ENCODE results near the gene MAG.

DNA sequence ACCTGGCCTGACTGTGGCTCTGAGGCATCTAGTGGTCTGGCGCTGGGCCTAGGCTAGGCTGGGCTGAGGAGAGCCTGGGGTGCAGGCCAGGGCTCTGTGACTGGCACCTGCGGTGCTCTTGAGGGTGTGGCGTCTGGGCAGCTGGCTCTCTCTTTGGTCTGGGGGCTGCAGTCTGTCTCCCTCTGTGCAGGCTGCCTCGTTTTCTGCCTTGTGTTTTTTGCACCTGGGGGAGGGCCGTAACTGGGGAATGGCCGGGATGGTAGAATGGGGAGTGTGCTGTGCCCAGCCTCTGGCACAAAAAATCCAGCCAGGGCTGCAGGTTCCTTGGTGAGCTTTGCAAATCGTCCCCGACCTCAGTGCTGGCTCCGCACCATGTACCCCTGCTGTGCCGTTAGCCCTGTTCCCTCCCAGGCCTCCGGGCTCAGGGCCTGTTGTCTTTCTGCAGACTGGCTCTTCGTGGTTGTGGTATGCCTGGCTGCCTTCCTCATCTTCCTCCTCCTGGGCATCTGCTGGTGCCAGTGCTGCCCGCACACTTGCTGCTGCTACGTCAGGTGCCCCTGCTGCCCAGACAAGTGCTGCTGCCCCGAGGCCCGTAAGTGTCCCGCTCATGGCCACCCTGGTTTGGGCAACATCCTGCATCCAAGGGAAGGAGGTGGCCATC lies 29.7 kb upstream of the MAG start:
- TF ChIP-seq ARNTL (CRISPR knock-in tag; IDR thresholded peaks at IDR 0.05; ENCODE audit: borderline replicate concordance, low read depth) (no peak), ZFP3 (CRISPR knock-in tag; IDR thresholded peaks at IDR 0.05) (no peak), ZC3H10 (CRISPR knock-in tag; IDR thresholded peaks at IDR 0.05) (no peak), OSR1 (CRISPR knock-in tag; IDR thresholded peaks at IDR 0.05) (no peak), ESRRG (CRISPR knock-in tag; IDR thresholded peaks at IDR 0.05) (no peak), TOX (CRISPR knock-in tag; IDR thresholded peaks at IDR 0.05; ENCODE audit: borderline replicate concordance) (no peak), ZNF8 (CRISPR knock-in tag; IDR thresholded peaks at IDR 0.05) (no peak), ISL1 (CRISPR knock-in tag; IDR thresholded peaks at IDR 0.05) (no peak), ZFP30 (CRISPR knock-in tag; IDR thresholded peaks at IDR 0.05) (no peak), ZNF565 (CRISPR knock-in tag; conservative IDR thresholded peaks at IDR 0.05; ENCODE audit: low read depth) (no peak), RARB (CRISPR knock-in tag; IDR thresholded peaks at IDR 0.05) (no peak)
- TF ChIP-seq, protein P1, sequence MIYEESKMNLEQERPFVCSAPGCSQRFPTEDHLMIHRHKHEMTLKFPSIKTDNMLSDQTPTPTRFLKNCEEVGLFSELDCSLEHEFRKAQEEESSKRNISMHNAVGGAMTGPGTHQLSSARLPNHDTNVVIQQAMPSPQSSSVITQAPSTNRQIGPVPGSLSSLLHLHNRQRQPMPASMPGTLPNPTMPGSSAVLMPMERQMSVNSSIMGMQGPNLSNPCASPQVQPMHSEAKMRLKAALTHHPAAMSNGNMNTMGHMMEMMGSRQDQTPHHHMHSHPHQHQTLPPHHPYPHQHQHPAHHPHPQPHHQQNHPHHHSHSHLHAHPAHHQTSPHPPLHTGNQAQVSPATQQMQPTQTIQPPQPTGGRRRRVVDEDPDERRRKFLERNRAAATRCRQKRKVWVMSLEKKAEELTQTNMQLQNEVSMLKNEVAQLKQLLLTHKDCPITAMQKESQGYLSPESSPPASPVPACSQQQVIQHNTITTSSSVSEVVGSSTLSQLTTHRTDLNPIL (CRISPR knock-in tag; IDR thresholded peaks at IDR 0.05; ENCODE audit: low read depth) = no peak
- TF ChIP-seq, protein P2, sequence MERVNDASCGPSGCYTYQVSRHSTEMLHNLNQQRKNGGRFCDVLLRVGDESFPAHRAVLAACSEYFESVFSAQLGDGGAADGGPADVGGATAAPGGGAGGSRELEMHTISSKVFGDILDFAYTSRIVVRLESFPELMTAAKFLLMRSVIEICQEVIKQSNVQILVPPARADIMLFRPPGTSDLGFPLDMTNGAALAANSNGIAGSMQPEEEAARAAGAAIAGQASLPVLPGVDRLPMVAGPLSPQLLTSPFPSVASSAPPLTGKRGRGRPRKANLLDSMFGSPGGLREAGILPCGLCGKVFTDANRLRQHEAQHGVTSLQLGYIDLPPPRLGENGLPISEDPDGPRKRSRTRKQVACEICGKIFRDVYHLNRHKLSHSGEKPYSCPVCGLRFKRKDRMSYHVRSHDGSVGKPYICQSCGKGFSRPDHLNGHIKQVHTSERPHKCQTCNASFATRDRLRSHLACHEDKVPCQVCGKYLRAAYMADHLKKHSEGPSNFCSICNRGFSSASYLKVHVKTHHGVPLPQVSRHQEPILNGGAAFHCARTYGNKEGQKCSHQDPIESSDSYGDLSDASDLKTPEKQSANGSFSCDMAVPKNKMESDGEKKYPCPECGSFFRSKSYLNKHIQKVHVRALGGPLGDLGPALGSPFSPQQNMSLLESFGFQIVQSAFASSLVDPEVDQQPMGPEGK (CRISPR knock-in tag; IDR thresholded peaks at IDR 0.05; ENCODE audit: borderline replicate concordance) = no peak

Measured in SK-N-SH treated with all-trans-retinoic acid at 6 μM for 48 hours (cell line).